WTC11 (cell line): ENCODE results near the gene MMP28. TPM values are rescaled to one million over a fixed set of nuclear protein-coding genes. Genes with fewer than 3 reads are reported as not detected.

Experiments used
- ARID4B ChIP-seq: sonication (generic); formaldehyde crosslinking; IDR thresholded peaks from 2 replicates; pipeline ENCODE4 v1.8.0; 2023; ENCODE audit warnings: missing genetic modification reagents, mild to moderate bottlenecking, borderline replicate concordance
- CREM ChIP-seq: sonication (generic); formaldehyde crosslinking; IDR thresholded peaks from 2 replicates; pipeline ENCODE4 v1.8.1; 2022; ENCODE audit warnings: mild to moderate bottlenecking, missing genetic modification reagents, moderate library complexity
- HMGA2 ChIP-seq: fragments of 250-450 bp; sonication (Bioruptor Pico); IDR thresholded peaks from 2 replicates; pipeline ENCODE4 v1.4.0; 2021; ENCODE audit warnings: mild to moderate bottlenecking, moderate library complexity
- MAX ChIP-seq: sonication (generic); formaldehyde crosslinking; IDR thresholded peaks from 2 replicates; pipeline ENCODE4 v1.8.0; 2022; ENCODE audit warnings: mild to moderate bottlenecking, missing genetic modification reagents
- SMAD4 ChIP-seq: sonication (generic); formaldehyde crosslinking; IDR thresholded peaks from 2 replicates; pipeline ENCODE4 v1.8.0; 2022; ENCODE audit warnings: mild to moderate bottlenecking, missing genetic modification reagents
- SP1 ChIP-seq: sonication (generic); formaldehyde crosslinking; conservative IDR thresholded peaks from 2 replicates; pipeline ENCODE4 v1.8.1; 2022; ENCODE audit warnings: missing genetic modification reagents
- TEAD1 ChIP-seq: sonication (generic); formaldehyde crosslinking; IDR thresholded peaks from 2 replicates; pipeline ENCODE4 v1.8.0; 2022; ENCODE audit warnings: mild to moderate bottlenecking, missing genetic modification reagents
- ZNF317 ChIP-seq: sonication (generic); formaldehyde crosslinking; IDR thresholded peaks from 2 replicates; pipeline ENCODE4 v1.8.1; 2023; ENCODE audit warnings: low read depth, mild to moderate bottlenecking, moderate library complexity, missing genetic modification reagents, borderline replicate concordance
- ZNF396 ChIP-seq: fragments of 250-450 bp; sonication (Bioruptor Pico); IDR thresholded peaks from 2 replicates; pipeline ENCODE4 v1.8.0; 2021; ENCODE audit warnings: mild to moderate bottlenecking, moderate library complexity, borderline replicate concordance
- ZNF423 ChIP-seq: fragments of 250-450 bp; sonication (Bioruptor Pico); IDR thresholded peaks from 2 replicates; pipeline ENCODE4 v2.1.2; 2022; ENCODE audit warnings: mild to moderate bottlenecking, moderate library complexity
- ZNF512 ChIP-seq: sonication (generic); formaldehyde crosslinking; IDR thresholded peaks from 2 replicates; pipeline ENCODE4 v1.8.1; 2022; ENCODE audit warnings: missing genetic modification reagents, borderline replicate concordance
- total RNA-seq: library from RNA; stranded (reverse); gene quantifications from 3 replicates; pipeline ENCODE4 v1.2.3, GENCODE V29; 2021
- TF ChIP-seq, protein P1 (sequence below): sonication (generic); formaldehyde crosslinking; IDR thresholded peaks from 2 replicates; pipeline ENCODE4 v1.8.0; 2022; ENCODE audit warnings: mild to moderate bottlenecking, missing genetic modification reagents
- TF ChIP-seq, protein P2 (sequence below): sonication (generic); formaldehyde crosslinking; IDR thresholded peaks from 2 replicates; pipeline ENCODE4 v1.8.1; 2022; ENCODE audit warnings: low read depth, mild to moderate bottlenecking, moderate library complexity, missing genetic modification reagents, borderline replicate concordance
- TF ChIP-seq, protein P3 (sequence below): sonication (generic); formaldehyde crosslinking; IDR thresholded peaks from 2 replicates; pipeline ENCODE4 v1.8.1; 2022; ENCODE audit warnings: low read depth, missing genetic modification reagents, borderline replicate concordance
- TF ChIP-seq, protein P4 (sequence below): sonication (generic); formaldehyde crosslinking; IDR thresholded peaks from 2 replicates; pipeline ENCODE4 v1.8.1; 2023; ENCODE audit warnings: mild to moderate bottlenecking, moderate library complexity, missing genetic modification reagents

MMP28 gene
- total RNA-seq, 1 experiment from 2014 or later = 0.22 TPM

DNA sequence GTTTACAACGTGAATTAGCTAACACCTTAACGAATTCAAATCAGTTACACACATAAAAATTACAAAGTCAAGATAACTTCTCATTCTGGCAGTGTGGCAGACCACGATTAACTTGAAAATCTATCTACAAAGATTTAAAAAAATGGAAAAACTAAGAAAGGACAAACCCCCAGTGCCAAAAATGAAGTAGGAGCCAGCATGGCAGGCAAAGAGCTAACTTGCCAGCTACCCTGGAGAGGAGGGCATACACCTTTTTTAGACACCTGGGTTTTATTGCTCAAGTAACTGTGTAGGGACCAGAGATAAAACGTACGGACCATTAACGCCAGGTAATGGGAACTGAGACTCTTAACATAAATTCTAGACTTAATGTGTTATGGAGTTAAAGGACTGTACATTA is 16.3 kb upstream of the MMP28 start (continued):
- TF ChIP-seq, protein P1, sequence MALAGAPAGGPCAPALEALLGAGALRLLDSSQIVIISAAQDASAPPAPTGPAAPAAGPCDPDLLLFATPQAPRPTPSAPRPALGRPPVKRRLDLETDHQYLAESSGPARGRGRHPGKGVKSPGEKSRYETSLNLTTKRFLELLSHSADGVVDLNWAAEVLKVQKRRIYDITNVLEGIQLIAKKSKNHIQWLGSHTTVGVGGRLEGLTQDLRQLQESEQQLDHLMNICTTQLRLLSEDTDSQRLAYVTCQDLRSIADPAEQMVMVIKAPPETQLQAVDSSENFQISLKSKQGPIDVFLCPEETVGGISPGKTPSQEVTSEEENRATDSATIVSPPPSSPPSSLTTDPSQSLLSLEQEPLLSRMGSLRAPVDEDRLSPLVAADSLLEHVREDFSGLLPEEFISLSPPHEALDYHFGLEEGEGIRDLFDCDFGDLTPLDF (CRISPR knock-in tag) = no peak
- TF ChIP-seq MAX (CRISPR knock-in tag) (no peak), ZNF317 (CRISPR knock-in tag) (no peak), CREM (CRISPR knock-in tag) (no peak), ZNF512 (no peak), ZNF396 (no peak), SP1 (CRISPR knock-in tag) (no peak), ZNF423 (CRISPR knock-in tag) (no peak), HMGA2 (no peak), SMAD4 (CRISPR knock-in tag) (no peak), ARID4B (CRISPR knock-in tag) (no peak), TEAD1 (CRISPR knock-in tag) (no peak)
- TF ChIP-seq, protein P2, sequence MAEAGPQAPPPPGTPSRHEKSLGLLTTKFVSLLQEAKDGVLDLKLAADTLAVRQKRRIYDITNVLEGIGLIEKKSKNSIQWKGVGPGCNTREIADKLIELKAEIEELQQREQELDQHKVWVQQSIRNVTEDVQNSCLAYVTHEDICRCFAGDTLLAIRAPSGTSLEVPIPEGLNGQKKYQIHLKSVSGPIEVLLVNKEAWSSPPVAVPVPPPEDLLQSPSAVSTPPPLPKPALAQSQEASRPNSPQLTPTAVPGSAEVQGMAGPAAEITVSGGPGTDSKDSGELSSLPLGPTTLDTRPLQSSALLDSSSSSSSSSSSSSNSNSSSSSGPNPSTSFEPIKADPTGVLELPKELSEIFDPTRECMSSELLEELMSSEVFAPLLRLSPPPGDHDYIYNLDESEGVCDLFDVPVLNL = no peak
- TF ChIP-seq, protein P3, sequence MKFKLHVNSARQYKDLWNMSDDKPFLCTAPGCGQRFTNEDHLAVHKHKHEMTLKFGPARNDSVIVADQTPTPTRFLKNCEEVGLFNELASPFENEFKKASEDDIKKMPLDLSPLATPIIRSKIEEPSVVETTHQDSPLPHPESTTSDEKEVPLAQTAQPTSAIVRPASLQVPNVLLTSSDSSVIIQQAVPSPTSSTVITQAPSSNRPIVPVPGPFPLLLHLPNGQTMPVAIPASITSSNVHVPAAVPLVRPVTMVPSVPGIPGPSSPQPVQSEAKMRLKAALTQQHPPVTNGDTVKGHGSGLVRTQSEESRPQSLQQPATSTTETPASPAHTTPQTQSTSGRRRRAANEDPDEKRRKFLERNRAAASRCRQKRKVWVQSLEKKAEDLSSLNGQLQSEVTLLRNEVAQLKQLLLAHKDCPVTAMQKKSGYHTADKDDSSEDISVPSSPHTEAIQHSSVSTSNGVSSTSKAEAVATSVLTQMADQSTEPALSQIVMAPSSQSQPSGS (CRISPR knock-in tag) = no peak
- TF ChIP-seq, protein P4, sequence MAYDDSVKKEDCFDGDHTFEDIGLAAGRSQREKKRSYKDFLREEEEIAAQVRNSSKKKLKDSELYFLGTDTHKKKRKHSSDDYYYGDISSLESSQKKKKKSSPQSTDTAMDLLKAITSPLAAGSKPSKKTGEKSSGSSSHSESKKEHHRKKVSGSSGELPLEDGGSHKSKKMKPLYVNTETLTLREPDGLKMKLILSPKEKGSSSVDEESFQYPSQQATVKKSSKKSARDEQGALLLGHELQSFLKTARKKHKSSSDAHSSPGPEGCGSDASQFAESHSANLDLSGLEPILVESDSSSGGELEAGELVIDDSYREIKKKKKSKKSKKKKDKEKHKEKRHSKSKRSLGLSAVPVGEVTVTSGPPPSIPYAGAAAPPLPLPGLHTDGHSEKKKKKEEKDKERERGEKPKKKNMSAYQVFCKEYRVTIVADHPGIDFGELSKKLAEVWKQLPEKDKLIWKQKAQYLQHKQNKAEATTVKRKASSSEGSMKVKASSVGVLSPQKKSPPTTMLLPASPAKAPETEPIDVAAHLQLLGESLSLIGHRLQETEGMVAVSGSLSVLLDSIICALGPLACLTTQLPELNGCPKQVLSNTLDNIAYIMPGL (CRISPR knock-in tag) = no peak
